GM23338 (cell line): ENCODE measurements around the gene GRHL3. TPM values are rescaled to one million over a fixed set of nuclear protein-coding genes. Genes with fewer than 3 reads are reported as not detected.

Source experiments
- ATAC-seq: fragments of 200-7000 bp; cut with Tn5 transposase; 3 replicates; pipeline ENCODE4 v1.9.1; 2020
- DNase-seq: peaks from one replicate; pipeline ENCODE4 v3.0.0-alpha.2; 2015; ENCODE audit warnings: low spot score
- H2AFZ ChIP-seq: fragments of 200-600 bp; sonication (generic); 2 replicates; pipeline ENCODE4 v1.8.0; 2016; ENCODE audit warnings: antibody characterized with exemption, mild to moderate bottlenecking, moderate library complexity
- H3F3A ChIP-seq: fragments of 200-600 bp; sonication (generic); replicated peaks from 2 replicates; pipeline ENCODE4 v1.8.0; 2017; ENCODE audit warnings: antibody characterized with exemption, mixed run types, low read depth
- H3K27ac ChIP-seq: fragments of 200-600 bp; sonication (generic); 2 replicates; pipeline ENCODE4 v1.6.1; 2016; ENCODE audit warnings: low read depth
- H3K27me3 ChIP-seq: fragments of 200-600 bp; sonication (generic); 2 replicates; pipeline ENCODE4 v1.8.0; 2016; ENCODE audit warnings: mild to moderate bottlenecking, mixed run types, moderate library complexity; ENCODE audit not compliant: insufficient read depth
- H3K36me3 ChIP-seq: fragments of 200-600 bp; sonication (generic); 2 replicates; pipeline ENCODE4 v1.8.0; 2016; ENCODE audit warnings: mild to moderate bottlenecking; ENCODE audit not compliant: insufficient read depth
- H3K4me1 ChIP-seq: fragments of 200-600 bp; sonication (generic); 2 replicates; pipeline ENCODE4 v1.8.0; 2016; ENCODE audit warnings: mild to moderate bottlenecking, moderate library complexity; ENCODE audit not compliant: insufficient read depth
- H3K4me2 ChIP-seq: fragments of 200-600 bp; sonication (generic); 2 replicates; pipeline ENCODE4 v1.7.1; 2017; ENCODE audit warnings: mixed run types
- H3K4me3 ChIP-seq: fragments of 200-600 bp; sonication (generic); 2 replicates; pipeline ENCODE4 v1.6.1; 2016; ENCODE audit warnings: mixed run types
- H3K79me2 ChIP-seq: fragments of 200-600 bp; sonication (generic); replicated peaks from 2 replicates; pipeline ENCODE4 v1.8.0; 2017; ENCODE audit warnings: mild to moderate bottlenecking; ENCODE audit not compliant: insufficient read depth
- H3K9me2 ChIP-seq: fragments of 200-600 bp; sonication (generic); 2 replicates; pipeline ENCODE4 v1.8.0; 2017; ENCODE audit not compliant: insufficient read depth
- H4K20me1 ChIP-seq: fragments of 200-600 bp; sonication (generic); replicated peaks from 2 replicates; pipeline ENCODE4 v1.8.0; 2017; ENCODE audit warnings: mild to moderate bottlenecking; ENCODE audit not compliant: insufficient read depth
- H3K27ac Mint-ChIP-seq: 2 replicates; pipeline ENCODE4 v1.8.0; 2020; ENCODE audit warnings: inconsistent platforms, mild to moderate bottlenecking, moderate library complexity, mixed read lengths
- H3K27me3 Mint-ChIP-seq: 3 replicates; pipeline ENCODE4 v1.8.0; 2022; ENCODE audit warnings: low read depth, mild to moderate bottlenecking, moderate library complexity, mixed read lengths, inconsistent platforms; ENCODE audit not compliant: insufficient read depth, poor library complexity
- H3K36me3 Mint-ChIP-seq: 3 replicates; pipeline ENCODE4 v1.8.0; 2021; ENCODE audit warnings: low read depth, mild to moderate bottlenecking, inconsistent platforms, moderate library complexity, mixed read lengths
- H3K4me1 Mint-ChIP-seq: 3 replicates; pipeline ENCODE4 v1.8.0; 2020; ENCODE audit warnings: mild to moderate bottlenecking, inconsistent platforms, mixed read lengths
- H3K4me3 Mint-ChIP-seq: 3 replicates; pipeline ENCODE4 v1.8.0; 2021; ENCODE audit warnings: moderate library complexity, mild to moderate bottlenecking, inconsistent platforms, mixed read lengths
- H3K9me3 Mint-ChIP-seq: 3 replicates; pipeline ENCODE4 v1.8.0; 2020; ENCODE audit warnings: moderate library complexity, mild to moderate bottlenecking, inconsistent platforms, mixed read lengths
- CREB1 ChIP-seq: fragments of 250-450 bp; sonication (Bioruptor Pico); IDR thresholded peaks from 2 replicates; pipeline ENCODE4 v1.5.0; 2020; ENCODE audit warnings: low read depth, mild to moderate bottlenecking, moderate library complexity
- EZH2 ChIP-seq: fragments of 200-600 bp; sonication (generic); IDR thresholded peaks from one replicate; pipeline ENCODE4 v1.8.0; 2017; ENCODE audit warnings: antibody characterized with exemption, mild to moderate bottlenecking, low read depth; ENCODE audit not compliant: unreplicated experiment
- EZH2phosphoT487 ChIP-seq: fragments of 200-600 bp; sonication (generic); IDR thresholded peaks from one replicate; pipeline ENCODE4 v1.8.1; 2018; ENCODE audit warnings: antibody characterized with exemption; ENCODE audit not compliant: unreplicated experiment
- JUNB ChIP-seq: IDR thresholded peaks from one replicate; pipeline ENCODE4 v1.6.1; 2016; ENCODE audit warnings: antibody characterized with exemption; ENCODE audit not compliant: unreplicated experiment
- NANOG ChIP-seq: IDR thresholded peaks from 2 replicates; pipeline ENCODE4 v1.6.1; 2016; ENCODE audit warnings: antibody characterized with exemption, borderline replicate concordance
- POLR2AphosphoS5 ChIP-seq: IDR thresholded peaks from 2 replicates; pipeline ENCODE4 v1.6.1; 2016; ENCODE audit warnings: antibody characterized with exemption, low read depth
- STAT1 ChIP-seq: IDR thresholded peaks from one replicate; pipeline ENCODE4 v1.6.1; 2016; ENCODE audit warnings: antibody characterized with exemption; ENCODE audit not compliant: unreplicated experiment
- ZNF114 ChIP-seq: fragments of 250-450 bp; sonication (Bioruptor Pico); IDR thresholded peaks from 2 replicates; pipeline ENCODE4 v1.5.0; 2020; ENCODE audit warnings: mild to moderate bottlenecking, moderate library complexity
- ZNF331 ChIP-seq: fragments of 250-450 bp; sonication (Bioruptor Pico); IDR thresholded peaks from 2 replicates; pipeline ENCODE4 v1.5.0; 2020; ENCODE audit warnings: low read depth, mild to moderate bottlenecking, moderate library complexity
- polyA plus RNA-seq: library from polyadenylated mRNA; unstranded; fragments of >200 nt; fragmentation: Nextera tagmentation; extraction: Ambion mirVana; gene quantifications from 2 replicates; pipeline ENCODE4 v1.2.1, GENCODE V29; 2016
- total RNA-seq: library from RNA; depleted of rRNA; stranded (reverse); fragments of >200 nt; shearing (Covaris generic); gene quantifications from 2 replicates; pipeline ENCODE4 v1.2.3, GENCODE V29; 2014
- TF ChIP-seq, protein P1 (sequence below): IDR thresholded peaks from 2 replicates; pipeline ENCODE4 v1.6.1; 2016; ENCODE audit warnings: antibody characterized with exemption
- TF ChIP-seq, protein P2 (sequence below): fragments of 250-450 bp; sonication (Bioruptor Pico); IDR thresholded peaks from 2 replicates; pipeline ENCODE4 v1.5.0; 2020; ENCODE audit warnings: mild to moderate bottlenecking, moderate library complexity
- TF ChIP-seq, protein P3 (sequence below), 2 experiments: fragments of 200-600 bp in 1 of 2; sonication (generic) in 1 of 2; conservative IDR thresholded peaks; 2 replicates each; pipeline versions ENCODE4 v1.5.1 to v1.6.1; 2016 to 2017; ENCODE audit warnings: antibody characterized with exemption in 2 of 2, low read depth in 2 of 2, mild to moderate bottlenecking in 2 of 2, moderate library complexity in 1 of 2
- TF ChIP-seq, protein P4 (sequence below): IDR thresholded peaks from one replicate; pipeline ENCODE4 v1.6.1; 2018; ENCODE audit warnings: antibody characterized with exemption; ENCODE audit not compliant: unreplicated experiment

Gene GRHL3
- total and polyA plus RNA-seq, 2 experiments from 2014 or later = 0.78 to 1.1 TPM

DNA sequence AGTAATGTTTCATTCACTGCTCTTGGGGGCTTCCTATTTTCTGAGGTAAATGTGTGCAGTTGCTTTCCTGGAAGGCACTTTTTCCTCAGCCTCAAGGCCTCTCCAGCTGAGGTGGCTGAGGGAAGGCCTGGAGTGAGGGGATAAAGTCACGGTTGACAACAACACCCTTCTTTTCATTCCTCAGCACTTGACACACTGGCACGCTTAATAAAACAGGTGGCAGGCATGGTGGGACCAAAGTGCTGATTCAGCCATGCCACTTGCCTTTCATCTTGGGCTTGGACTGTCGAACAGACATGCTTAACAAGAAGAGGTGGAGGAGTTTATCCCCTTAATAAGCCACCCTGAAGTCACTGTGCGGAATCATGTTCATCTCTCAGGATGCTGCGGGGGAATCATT is 23.6 kb upstream of the GRHL3 start:
- Mint-ChIP-seq H3K27ac (peak overlapping the region; percentile 42; the same call in 1 of the 2 replicates), H3K9me3 (no peaks in the 10 kb centered on the region), H3K36me3 (no peaks in the 10 kb centered on the region), H3K27me3 (peaks cover 3% of the 10 kb centered on the region), H3K4me1 (peaks cover 27% of the 10 kb centered on the region), H3K4me3 (no peak overlapping the region)
- Histone ChIP-seq H3K79me2 (no peaks in the 10 kb centered on the region), H4K20me1 (no peaks in the 10 kb centered on the region), H2AFZ (peak overlapping the region; percentile 88), H3K9me2 (0 out of 2 replicates have a peak, but pooled peaks cover 2% of the 10 kb centered on the region), H3K36me3 (no peaks in the 10 kb centered on the region), H3K4me2 (peak overlapping the region; percentile 59; the same call in 1 of the 2 replicates), H3K27me3 (no peaks in the 10 kb centered on the region), H3K27ac (no peak overlapping the region), H3F3A (no peaks in the 10 kb centered on the region), H3K4me1 (peaks cover 23% of the 10 kb centered on the region), H3K4me3 (no peak overlapping the region)
- ATAC-seq = no peak
- TF ChIP-seq JUNB = no peak
- no peak for TF ChIP-seq NANOG
- no peak for TF ChIP-seq STAT1
- TF ChIP-seq, protein P1, sequence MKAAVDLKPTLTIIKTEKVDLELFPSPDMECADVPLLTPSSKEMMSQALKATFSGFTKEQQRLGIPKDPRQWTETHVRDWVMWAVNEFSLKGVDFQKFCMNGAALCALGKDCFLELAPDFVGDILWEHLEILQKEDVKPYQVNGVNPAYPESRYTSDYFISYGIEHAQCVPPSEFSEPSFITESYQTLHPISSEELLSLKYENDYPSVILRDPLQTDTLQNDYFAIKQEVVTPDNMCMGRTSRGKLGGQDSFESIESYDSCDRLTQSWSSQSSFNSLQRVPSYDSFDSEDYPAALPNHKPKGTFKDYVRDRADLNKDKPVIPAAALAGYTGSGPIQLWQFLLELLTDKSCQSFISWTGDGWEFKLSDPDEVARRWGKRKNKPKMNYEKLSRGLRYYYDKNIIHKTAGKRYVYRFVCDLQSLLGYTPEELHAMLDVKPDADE = no peak
- TF ChIP-seq, protein P2, sequence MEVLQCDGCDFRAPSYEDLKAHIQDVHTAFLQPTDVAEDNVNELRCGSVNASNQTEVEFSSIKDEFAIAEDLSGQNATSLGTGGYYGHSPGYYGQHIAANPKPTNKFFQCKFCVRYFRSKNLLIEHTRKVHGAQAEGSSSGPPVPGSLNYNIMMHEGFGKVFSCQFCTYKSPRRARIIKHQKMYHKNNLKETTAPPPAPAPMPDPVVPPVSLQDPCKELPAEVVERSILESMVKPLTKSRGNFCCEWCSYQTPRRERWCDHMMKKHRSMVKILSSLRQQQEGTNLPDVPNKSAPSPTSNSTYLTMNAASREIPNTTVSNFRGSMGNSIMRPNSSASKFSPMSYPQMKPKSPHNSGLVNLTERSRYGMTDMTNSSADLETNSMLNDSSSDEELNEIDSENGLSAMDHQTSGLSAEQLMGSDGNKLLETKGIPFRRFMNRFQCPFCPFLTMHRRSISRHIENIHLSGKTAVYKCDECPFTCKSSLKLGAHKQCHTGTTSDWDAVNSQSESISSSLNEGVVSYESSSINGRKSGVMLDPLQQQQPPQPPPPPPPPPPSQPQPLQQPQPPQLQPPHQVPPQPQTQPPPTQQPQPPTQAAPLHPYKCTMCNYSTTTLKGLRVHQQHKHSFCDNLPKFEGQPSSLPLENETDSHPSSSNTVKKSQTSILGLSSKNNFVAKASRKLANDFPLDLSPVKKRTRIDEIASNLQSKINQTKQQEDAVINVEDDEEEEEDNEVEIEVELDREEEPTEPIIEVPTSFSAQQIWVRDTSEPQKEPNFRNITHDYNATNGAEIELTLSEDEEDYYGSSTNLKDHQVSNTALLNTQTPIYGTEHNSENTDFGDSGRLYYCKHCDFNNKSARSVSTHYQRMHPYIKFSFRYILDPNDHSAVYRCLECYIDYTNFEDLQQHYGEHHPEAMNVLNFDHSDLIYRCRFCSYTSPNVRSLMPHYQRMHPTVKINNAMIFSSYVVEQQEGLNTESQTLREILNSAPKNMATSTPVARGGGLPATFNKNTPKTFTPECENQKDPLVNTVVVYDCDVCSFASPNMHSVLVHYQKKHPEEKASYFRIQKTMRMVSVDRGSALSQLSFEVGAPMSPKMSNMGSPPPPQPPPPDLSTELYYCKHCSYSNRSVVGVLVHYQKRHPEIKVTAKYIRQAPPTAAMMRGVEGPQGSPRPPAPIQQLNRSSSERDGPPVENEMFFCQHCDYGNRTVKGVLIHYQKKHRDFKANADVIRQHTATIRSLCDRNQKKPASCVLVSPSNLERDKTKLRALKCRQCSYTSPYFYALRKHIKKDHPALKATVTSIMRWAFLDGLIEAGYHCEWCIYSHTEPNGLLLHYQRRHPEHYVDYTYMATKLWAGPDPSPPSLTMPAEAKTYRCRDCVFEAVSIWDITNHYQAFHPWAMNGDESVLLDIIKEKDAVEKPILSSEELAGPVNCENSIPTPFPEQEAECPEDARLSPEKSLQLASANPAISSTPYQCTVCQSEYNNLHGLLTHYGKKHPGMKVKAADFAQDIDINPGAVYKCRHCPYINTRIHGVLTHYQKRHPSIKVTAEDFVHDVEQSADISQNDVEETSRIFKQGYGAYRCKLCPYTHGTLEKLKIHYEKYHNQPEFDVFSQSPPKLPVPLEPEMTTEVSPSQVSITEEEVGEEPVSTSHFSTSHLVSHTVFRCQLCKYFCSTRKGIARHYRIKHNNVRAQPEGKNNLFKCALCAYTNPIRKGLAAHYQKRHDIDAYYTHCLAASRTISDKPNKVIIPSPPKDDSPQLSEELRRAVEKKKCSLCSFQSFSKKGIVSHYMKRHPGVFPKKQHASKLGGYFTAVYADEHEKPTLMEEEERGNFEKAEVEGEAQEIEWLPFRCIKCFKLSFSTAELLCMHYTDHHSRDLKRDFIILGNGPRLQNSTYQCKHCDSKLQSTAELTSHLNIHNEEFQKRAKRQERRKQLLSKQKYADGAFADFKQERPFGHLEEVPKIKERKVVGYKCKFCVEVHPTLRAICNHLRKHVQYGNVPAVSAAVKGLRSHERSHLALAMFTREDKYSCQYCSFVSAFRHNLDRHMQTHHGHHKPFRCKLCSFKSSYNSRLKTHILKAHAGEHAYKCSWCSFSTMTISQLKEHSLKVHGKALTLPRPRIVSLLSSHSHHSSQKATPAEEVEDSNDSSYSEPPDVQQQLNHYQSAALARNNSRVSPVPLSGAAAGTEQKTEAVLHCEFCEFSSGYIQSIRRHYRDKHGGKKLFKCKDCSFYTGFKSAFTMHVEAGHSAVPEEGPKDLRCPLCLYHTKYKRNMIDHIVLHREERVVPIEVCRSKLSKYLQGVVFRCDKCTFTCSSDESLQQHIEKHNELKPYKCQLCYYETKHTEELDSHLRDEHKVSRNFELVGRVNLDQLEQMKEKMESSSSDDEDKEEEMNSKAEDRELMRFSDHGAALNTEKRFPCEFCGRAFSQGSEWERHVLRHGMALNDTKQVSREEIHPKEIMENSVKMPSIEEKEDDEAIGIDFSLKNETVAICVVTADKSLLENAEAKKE (CRISPR knock-in tag) = no peak
- no peak for TF ChIP-seq EZH2phosphoT487
- TF ChIP-seq EZH2 = no peak
- TF ChIP-seq ZNF114 (CRISPR knock-in tag) = no peak
- TF ChIP-seq, protein P3, sequence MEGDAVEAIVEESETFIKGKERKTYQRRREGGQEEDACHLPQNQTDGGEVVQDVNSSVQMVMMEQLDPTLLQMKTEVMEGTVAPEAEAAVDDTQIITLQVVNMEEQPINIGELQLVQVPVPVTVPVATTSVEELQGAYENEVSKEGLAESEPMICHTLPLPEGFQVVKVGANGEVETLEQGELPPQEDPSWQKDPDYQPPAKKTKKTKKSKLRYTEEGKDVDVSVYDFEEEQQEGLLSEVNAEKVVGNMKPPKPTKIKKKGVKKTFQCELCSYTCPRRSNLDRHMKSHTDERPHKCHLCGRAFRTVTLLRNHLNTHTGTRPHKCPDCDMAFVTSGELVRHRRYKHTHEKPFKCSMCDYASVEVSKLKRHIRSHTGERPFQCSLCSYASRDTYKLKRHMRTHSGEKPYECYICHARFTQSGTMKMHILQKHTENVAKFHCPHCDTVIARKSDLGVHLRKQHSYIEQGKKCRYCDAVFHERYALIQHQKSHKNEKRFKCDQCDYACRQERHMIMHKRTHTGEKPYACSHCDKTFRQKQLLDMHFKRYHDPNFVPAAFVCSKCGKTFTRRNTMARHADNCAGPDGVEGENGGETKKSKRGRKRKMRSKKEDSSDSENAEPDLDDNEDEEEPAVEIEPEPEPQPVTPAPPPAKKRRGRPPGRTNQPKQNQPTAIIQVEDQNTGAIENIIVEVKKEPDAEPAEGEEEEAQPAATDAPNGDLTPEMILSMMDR (conservative IDR thresholded peaks at IDR 0.05; ENCODE audit: low read depth in 2 of 2) = no peak
- TF ChIP-seq ZNF331 (CRISPR knock-in tag) = no peak
- TF ChIP-seq, protein P4, sequence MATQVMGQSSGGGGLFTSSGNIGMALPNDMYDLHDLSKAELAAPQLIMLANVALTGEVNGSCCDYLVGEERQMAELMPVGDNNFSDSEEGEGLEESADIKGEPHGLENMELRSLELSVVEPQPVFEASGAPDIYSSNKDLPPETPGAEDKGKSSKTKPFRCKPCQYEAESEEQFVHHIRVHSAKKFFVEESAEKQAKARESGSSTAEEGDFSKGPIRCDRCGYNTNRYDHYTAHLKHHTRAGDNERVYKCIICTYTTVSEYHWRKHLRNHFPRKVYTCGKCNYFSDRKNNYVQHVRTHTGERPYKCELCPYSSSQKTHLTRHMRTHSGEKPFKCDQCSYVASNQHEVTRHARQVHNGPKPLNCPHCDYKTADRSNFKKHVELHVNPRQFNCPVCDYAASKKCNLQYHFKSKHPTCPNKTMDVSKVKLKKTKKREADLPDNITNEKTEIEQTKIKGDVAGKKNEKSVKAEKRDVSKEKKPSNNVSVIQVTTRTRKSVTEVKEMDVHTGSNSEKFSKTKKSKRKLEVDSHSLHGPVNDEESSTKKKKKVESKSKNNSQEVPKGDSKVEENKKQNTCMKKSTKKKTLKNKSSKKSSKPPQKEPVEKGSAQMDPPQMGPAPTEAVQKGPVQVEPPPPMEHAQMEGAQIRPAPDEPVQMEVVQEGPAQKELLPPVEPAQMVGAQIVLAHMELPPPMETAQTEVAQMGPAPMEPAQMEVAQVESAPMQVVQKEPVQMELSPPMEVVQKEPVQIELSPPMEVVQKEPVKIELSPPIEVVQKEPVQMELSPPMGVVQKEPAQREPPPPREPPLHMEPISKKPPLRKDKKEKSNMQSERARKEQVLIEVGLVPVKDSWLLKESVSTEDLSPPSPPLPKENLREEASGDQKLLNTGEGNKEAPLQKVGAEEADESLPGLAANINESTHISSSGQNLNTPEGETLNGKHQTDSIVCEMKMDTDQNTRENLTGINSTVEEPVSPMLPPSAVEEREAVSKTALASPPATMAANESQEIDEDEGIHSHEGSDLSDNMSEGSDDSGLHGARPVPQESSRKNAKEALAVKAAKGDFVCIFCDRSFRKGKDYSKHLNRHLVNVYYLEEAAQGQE = no peak
- no peak for TF ChIP-seq CREB1 (CRISPR knock-in tag)
- TF ChIP-seq POLR2AphosphoS5 = no peak
- no peak for DNase-seq
